ENCODE results near the gene PTPRE. TPM values are rescaled to one million over a fixed set of nuclear protein-coding genes. Genes with fewer than 3 reads are reported as not detected.

PTPRE gene
- polyA plus RNA-seq, 1 of the 3 experiments (the other 2 are of a cell fraction), result 11.8 TPM

GRCh38 chr10:127972751-127973357 is 66.0 kb downstream of the PTPRE start (continued):
- TF ChIP-seq USF2 (IDR thresholded peaks at IDR 0.05; ENCODE audit: borderline replicate concordance, low read depth, low read length), result no peak
- TF ChIP-seq MAX (IDR thresholded peaks at IDR 0.05; ENCODE audit: low read depth), result no peak
- no peak for TF ChIP-seq FOSL2 (IDR thresholded peaks at IDR 0.05; ENCODE audit: borderline replicate concordance, low read depth)
- TF ChIP-seq GATA2 (CRISPR knock-in tag; IDR thresholded peaks at IDR 0.05), result no peak
- TF ChIP-seq TCF12 (IDR thresholded peaks at IDR 0.05), result no peak
- TF ChIP-seq RCOR1 (IDR thresholded peaks at IDR 0.05; ENCODE audit: low read length), result no peak

GRCh38 chr10:127973791-127974311 is 66.9 kb downstream of the PTPRE start:
- CTCF ChIA-PET, result interaction anchor here (0.6 to 12.4 kb wide), 14 partner anchors 13 to 109 kb away, joined by 3 to 124 read pairs (median 3); partner anchors contain the start of gene PTPRE
- no peaks in the 10 kb centered on the region for H4K20me1 ChIP-seq (ENCODE audit: insufficient read depth)
- 76% methylated on average over 10 of the region's 10 CpGs for whole genome bisulfite sequencing (ENCODE audit: low lambda C conversion rate)
- no peak overlapping the region for H2AFZ ChIP-seq (ENCODE audit: low read depth)
- no peak overlapping the region for H3K27ac ChIP-seq (ENCODE audit: low read depth in 2 of 2, low read length in 1 of 2)
- TF ChIP-seq SMC3 (IDR thresholded peaks at IDR 0.05; ENCODE audit: low read depth, low read length), result peak; percentile 70; the same call in 1 of the 2 replicates
- TF ChIP-seq CTCF (IDR thresholded peaks at IDR 0.05), result peak; percentile 26
- peak; percentile 85 for TF ChIP-seq RAD21 (IDR thresholded peaks at IDR 0.05; ENCODE audit: low read length)
- TF ChIP-seq RCOR1 (IDR thresholded peaks at IDR 0.05; ENCODE audit: low read length), result 0 out of 2 replicates have a peak, but pooled peaks have one; percentile 14
- TF ChIP-seq FOXM1 (IDR thresholded peaks at IDR 0.05; ENCODE audit: low read depth), result no peak
- no peak for TF ChIP-seq IRF3 (IDR thresholded peaks at IDR 0.05; ENCODE audit: low read depth, low read length)
- no peaks in the 10 kb centered on the region for H3K79me2 ChIP-seq (ENCODE audit: insufficient read depth)
- H3K9me3 ChIP-seq, result no peaks in the 10 kb centered on the region
- no peak overlapping the region for H3K4me3 ChIP-seq (ENCODE audit: low read depth in 2 of 2, low read length in 1 of 2)
- POLR2A ChIA-PET, result no interaction called here
- H3K9me2 ChIP-seq, result no peaks in the 10 kb centered on the region
- no peak overlapping the region for H3K4me2 ChIP-seq
- DNase-seq, result peak; percentile 62
- H3K36me3 ChIP-seq (replicated peaks in 1 of 2; ENCODE audit: control insufficient read depth in 1 of 2, insufficient read depth in 2 of 2, low read length in 1 of 2), result no peaks in the 10 kb centered on the region
- H3K4me1 ChIP-seq (ENCODE audit: control insufficient read depth in 1 of 2, insufficient read depth in 2 of 2, low read depth in 1 of 2, low read length in 1 of 2), result peaks cover 22 to 28% of the 10 kb centered on the region in 2 experiments; a peak in 3 of 4 replicates
- no peak overlapping the region for H3K9ac ChIP-seq
- peaks cover 15% of the 10 kb centered on the region for H3F3A ChIP-seq (replicated peaks; ENCODE audit: insufficient read depth)
- H3K27me3 ChIP-seq (ENCODE audit: insufficient read depth), result no peaks in the 10 kb centered on the region
